HG03558 (cell line): Measurements from ENCODE around the gene CSNK1G1.
"Not testable (repeated sequence)": the region's sequence is repeated elsewhere in the genome, so short reads cannot be mapped to it uniquely, and the experiment has no call there.

Experiments
- ATAC-seq: cut with Tn5 transposase; IDR thresholded peaks from one replicate; pipeline ENCODE4 v1.9.1; 2021; ENCODE audit warnings: moderate number of reproducible peaks; ENCODE audit not compliant: unreplicated experiment; ENCODE audit errors: extremely low read depth

CSNK1G1 gene

GRCh38 chr15:64249406-64249805 is 106.6 kb downstream of the CSNK1G1 start:
- no peak for ATAC-seq

GRCh38 chr15:64247906-64248541 is 107.9 kb downstream of the CSNK1G1 start:
- no peak for ATAC-seq

GRCh38 chr15:64247535-64247905 is 108.5 kb downstream of the CSNK1G1 start:
- no peak for ATAC-seq

- peak; percentile 74 for ATAC-seq
Observed at GRCh38 chr15:64246364-64247189, 109.4 kb downstream of the CSNK1G1 start.

GRCh38 chr15:64245405-64245804 is 110.6 kb downstream of the CSNK1G1 start:
- ATAC-seq = no peak

- no peak for ATAC-seq
Observed at GRCh38 chr15:64237677-64238076, 118.3 kb downstream of the CSNK1G1 start.

- no peak for ATAC-seq
Observed at GRCh38 chr15:64236156-64236894, 119.6 kb downstream of the CSNK1G1 start.

- ATAC-seq = no peak
Observed at GRCh38 chr15:64235552-64235951, 120.4 kb downstream of the CSNK1G1 start.

GRCh38 chr15:64233299-64233698 is 122.7 kb downstream of the CSNK1G1 start:
- no peak for ATAC-seq

- no peak for ATAC-seq
Observed at GRCh38 chr15:64232400-64232799, 123.6 kb downstream of the CSNK1G1 start.

- ATAC-seq = no peak
Observed at GRCh38 chr15:64229129-64229724, 126.7 kb downstream of the CSNK1G1 start.

GRCh38 chr15:64225804-64226203 is 130.2 kb downstream of the CSNK1G1 start:
- no peak for ATAC-seq

- no peak for ATAC-seq
Observed at GRCh38 chr15:64224511-64224910, 131.5 kb downstream of the CSNK1G1 start.

- no peak for ATAC-seq
Observed at GRCh38 chr15:64223882-64224281, 132.1 kb downstream of the CSNK1G1 start.

GRCh38 chr15:64222573-64223366 is 133.2 kb downstream of the CSNK1G1 start:
- no peak for ATAC-seq

- ATAC-seq = not testable (repeated sequence)
Observed at GRCh38 chr15:64221911-64222310, 134.1 kb downstream of the CSNK1G1 start.

GRCh38 chr15:64217429-64217750 is 138.6 kb downstream of the CSNK1G1 start:
- ATAC-seq = not testable (repeated sequence)

- no peak for ATAC-seq
Observed at GRCh38 chr15:64216730-64217428, 139.1 kb downstream of the CSNK1G1 start.

- ATAC-seq = no peak
Observed at GRCh38 chr15:64216196-64216595, 139.8 kb downstream of the CSNK1G1 start.
